ENCODE data around the gene KLF11.
"Not testable (repeated sequence)": the region's sequence is repeated elsewhere in the genome, so short reads cannot be mapped to it uniquely, and the experiment has no call there.

Gene KLF11

GRCh38 chr2:10087360-10087759 is 44.0 kb downstream of the KLF11 start:
- peak in 1 of 2 experiments; percentile 11 for DNase-seq

GRCh38 chr2:10089565-10090190 is 46.3 kb downstream of the KLF11 start:
- DNase-seq, result no peak

DNA sequence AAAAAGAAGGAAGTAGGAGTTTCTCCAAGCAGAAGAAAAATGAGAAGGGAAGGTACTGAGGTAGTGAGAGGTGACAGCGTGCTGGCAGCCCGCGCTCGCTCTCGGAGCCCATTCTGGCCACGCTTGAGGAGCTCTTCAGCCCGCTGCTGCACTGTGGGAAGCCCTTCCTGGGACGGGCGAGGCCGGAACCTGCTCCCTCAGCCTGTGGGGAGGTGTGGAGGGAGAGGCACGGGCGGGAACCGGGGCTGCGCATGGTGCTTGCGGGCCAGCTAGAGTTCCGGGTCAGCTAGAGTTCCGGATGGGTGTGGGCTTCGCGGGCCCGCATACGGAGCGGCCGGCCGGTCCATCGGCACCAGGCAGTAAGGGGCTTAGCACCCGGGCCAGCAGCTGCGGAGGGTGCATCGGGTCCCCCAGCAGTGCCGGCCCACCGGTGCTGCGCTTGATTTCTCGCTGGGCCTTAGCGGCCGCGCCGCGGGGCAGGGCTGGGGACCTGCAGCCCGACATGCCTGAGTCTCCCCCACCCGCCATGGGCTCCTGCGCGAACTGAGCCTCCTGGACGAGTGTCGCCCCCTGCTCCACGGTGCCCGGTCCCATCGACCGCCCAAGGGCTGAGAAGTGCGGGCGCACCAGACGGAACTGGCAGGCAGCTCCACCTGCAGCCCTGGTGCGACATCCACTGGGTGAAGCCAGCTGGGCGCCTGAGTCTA is 48.0 kb downstream of the KLF11 start:
- DNase-seq, result no peak

DNA sequence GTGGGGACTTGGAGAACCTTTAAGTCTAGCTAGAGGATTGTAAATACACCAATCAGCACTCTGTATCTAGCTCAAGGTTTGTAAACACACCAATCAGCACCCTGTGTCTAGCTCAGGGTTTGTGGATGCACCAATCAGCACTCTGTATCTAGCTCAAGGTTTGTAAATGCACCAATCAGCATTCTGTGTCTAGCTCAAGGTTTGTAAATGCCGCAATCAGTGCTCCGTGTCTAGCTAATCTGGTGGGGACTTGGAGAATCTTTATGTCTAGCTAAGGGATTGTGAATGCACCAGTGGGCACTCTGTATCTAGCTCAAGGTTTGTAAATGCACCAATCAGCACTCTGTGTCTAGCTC is 48.5 kb downstream of the KLF11 start:
- not testable (repeated sequence) for DNase-seq

DNA sequence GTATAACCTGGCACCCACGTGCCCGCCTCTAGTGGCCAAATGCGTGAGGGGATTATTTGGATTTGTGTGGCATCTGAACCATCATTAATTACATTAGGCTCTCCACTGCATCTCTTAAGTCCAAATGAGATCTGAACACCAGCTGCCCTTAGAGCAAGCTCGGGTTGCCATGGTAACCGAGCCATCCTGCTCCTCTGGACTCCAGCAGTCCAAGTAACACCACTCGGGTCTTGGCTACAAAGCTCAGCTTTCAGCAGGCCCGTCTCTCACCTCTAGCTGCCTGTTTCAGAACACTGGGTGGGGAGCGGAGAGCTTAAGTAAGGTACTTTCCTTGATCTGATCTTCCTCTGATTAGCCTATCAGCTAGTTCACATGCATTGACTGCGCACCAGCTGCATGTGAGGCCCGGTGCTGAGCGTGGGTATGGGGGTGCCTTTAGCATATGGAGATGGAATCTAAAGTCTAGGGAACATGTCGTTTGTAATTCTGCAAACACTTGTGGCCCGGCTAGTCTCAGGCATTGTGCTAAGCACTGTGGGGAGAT is 51.0 kb downstream of the KLF11 start:
- peak in 1 of 2 experiments; percentile 20 for DNase-seq

DNA sequence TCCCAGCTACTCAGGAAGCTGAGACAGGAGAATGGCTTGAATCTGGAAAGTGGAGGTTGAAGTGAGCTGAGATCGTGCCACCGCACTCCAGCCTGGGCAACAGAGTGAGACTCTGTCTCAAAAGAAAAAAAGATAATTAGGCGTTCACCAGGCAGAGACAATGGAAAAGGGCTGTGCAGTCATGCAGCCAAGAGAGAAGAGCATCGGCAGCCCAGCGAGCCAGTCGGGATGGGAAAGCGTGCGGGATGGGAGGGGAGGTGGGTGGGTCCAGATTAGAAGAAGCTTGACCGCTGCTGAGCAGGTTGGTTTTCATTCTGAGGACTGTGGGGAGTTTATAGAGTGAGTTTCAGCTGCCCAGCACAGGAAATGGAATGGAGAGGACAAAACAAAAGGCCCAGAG is 51.8 kb downstream of the KLF11 start:
- DNase-seq, result no peak

- no peak for DNase-seq
Observed at GRCh38 chr2:10096641-10097040, 53.3 kb downstream of the KLF11 start.

DNA sequence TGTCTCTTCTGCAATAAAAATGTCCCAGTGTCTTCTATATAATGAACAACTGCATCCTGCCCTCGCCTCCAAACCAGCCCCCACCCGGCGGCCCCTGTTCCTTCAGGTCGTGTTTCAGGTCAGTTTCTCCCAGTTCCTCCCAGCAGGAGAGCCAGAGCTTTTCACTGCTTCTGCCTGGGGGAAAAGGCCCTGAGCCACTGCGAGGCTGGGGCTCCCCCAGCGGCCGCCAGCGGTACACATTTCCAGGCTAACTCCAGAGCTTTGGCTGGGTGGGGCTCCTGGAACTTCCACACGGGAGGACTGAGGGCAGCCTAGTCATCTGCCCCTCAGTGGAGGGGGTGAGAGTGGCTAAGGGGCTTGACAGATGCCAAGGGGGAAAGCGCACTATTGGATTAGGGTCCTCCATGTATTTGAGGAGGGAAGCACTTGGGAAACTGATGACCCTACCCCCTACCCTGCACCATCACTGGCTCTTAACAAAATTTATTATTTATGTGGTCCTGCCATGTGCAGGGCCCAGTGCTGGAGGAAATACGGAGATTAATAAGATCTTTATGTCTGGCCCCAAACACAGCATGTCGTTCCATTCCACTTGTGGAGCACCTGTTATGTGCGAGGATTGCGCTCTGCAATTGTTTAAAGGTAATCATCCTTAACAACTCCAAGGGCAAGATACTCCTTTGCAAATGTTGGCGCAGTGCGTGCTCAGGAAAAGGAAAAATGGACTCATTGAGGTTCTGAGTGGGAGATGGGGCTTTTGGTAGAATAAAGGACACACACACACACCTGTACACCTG is 54.2 kb downstream of the KLF11 start:
- DNase-seq, result peak; percentile 17 to 63

DNA sequence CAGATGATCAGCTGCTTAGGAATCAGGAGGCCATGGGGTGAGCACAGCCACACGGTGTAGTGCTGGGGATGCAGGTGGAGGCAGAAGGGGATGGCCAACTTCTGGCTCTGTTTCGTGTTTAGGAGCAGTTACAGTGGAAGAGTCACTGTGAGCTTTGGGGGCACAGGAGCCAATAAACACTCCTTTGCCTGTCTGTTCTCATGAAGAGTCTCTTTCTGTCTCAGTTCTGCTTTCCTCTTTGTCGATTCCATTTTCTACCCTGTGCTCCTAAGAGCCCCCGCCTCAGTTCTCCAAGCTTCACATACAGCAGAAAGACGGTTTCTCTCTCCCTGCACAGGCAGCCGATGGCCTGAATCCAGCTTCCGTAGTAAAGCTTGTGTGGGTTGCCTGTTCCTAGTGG is 58.1 kb downstream of the KLF11 start:
- no peak for DNase-seq

GRCh38 chr2:10103179-10103578 is 59.8 kb downstream of the KLF11 start:
- DNase-seq, result no peak
